Measurements from ENCODE around the gene PROM1. TPM values are rescaled to one million over a fixed set of nuclear protein-coding genes. Genes with fewer than 3 reads are reported as not detected.

PROM1 gene
- total RNA-seq, 1 donor from 2014 or later, result 7.2 TPM

- peak overlapping the region in 1 of 2 donors; percentile 57 for H3K27ac ChIP-seq
- intact Hi-C loops (cut with DNase I), result no loop called here
- no peak for DNase-seq (ENCODE audit: low spot score in 2 of 2)
Measured at GRCh38 chr4:16051980-16052379, 31.8 kb downstream of the PROM1 start.

DNA sequence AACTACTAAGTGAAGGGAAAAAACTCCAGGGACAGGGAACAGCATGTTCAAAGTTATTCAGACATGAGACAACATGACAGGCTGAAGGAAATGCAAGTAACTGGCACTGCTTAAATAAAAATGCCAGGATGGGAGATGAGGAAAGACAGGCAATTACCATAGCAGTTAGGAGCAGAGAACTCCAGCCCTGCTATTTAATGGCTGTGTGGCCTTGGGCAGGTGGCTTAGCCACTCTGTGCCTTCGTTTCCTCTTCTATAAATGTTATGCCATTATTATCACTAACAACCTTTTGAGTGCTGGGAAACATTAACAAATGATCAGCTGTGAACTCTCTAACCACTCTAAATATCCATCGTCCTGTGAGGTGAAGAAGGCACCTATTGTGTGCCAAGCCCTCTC, 32.7 kb downstream of the PROM1 start:
- no peaks in the 10 kb centered on the region for H3K36me3 ChIP-seq
- H3K27ac ChIP-seq, result peak overlapping the region in 1 of 2 donors; percentile 57
- H3K4me1 ChIP-seq, result peaks cover under 1 to 18% of the 10 kb centered on the region in 2 donors
- TF ChIP-seq, protein P1, sequence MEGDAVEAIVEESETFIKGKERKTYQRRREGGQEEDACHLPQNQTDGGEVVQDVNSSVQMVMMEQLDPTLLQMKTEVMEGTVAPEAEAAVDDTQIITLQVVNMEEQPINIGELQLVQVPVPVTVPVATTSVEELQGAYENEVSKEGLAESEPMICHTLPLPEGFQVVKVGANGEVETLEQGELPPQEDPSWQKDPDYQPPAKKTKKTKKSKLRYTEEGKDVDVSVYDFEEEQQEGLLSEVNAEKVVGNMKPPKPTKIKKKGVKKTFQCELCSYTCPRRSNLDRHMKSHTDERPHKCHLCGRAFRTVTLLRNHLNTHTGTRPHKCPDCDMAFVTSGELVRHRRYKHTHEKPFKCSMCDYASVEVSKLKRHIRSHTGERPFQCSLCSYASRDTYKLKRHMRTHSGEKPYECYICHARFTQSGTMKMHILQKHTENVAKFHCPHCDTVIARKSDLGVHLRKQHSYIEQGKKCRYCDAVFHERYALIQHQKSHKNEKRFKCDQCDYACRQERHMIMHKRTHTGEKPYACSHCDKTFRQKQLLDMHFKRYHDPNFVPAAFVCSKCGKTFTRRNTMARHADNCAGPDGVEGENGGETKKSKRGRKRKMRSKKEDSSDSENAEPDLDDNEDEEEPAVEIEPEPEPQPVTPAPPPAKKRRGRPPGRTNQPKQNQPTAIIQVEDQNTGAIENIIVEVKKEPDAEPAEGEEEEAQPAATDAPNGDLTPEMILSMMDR (IDR thresholded peaks at IDR 0.05), result no peak
- intact Hi-C loops (cut with DNase I), result no loop called here
- no peak for DNase-seq (ENCODE audit: low spot score in 2 of 2)
- no peaks in the 10 kb centered on the region for H3K9me3 ChIP-seq
- H3K4me3 ChIP-seq, result no peak overlapping the region
- H3K27me3 ChIP-seq, result no peaks in the 10 kb centered on the region

More at GRCh38 chr4:16051980-16052379, 31.8 kb downstream of the PROM1 start:
- TF ChIP-seq, protein P1 (IDR thresholded peaks at IDR 0.05), result no peak
- Histone ChIP-seq H3K4me3 (no peak overlapping the region), H3K36me3 (no peaks in the 10 kb centered on the region), H3K9me3 (no peaks in the 10 kb centered on the region), H3K4me1 (peaks cover 4 to 26% of the 10 kb centered on the region in 2 donors), H3K27me3 (no peaks in the 10 kb centered on the region)

DNA sequence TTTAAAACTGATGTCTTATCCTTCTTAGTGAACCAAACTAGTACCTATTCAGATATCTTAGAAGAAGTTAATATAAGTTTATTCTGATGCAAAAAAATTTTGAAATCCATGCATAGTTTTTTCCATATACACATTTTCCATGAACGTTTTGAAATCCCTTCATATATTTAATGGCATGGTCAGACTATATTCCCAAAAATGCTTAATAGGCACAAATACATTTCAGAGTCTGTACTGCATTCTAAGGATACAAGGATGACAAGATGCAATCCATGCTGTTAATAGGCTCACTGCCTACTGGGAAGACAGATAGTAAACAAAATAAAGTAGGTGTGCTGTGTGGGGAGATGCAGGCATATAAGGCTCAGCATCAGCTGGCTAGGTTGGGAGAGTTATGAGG, 33.2 kb downstream of the PROM1 start:
- DNase-seq (ENCODE audit: low spot score in 2 of 2), result no peak
- H3K27ac ChIP-seq, result no peak overlapping the region
- H3K36me3 ChIP-seq, result no peaks in the 10 kb centered on the region
- intact Hi-C loops (cut with DNase I), result no loop called here
- peaks cover 0 to 15% of the 10 kb centered on the region in 2 donors for H3K4me1 ChIP-seq
- no peaks in the 10 kb centered on the region for H3K9me3 ChIP-seq
- TF ChIP-seq, protein P1 (IDR thresholded peaks at IDR 0.05), result no peak
- H3K4me3 ChIP-seq, result no peak overlapping the region
- H3K27me3 ChIP-seq, result no peaks in the 10 kb centered on the region

DNA sequence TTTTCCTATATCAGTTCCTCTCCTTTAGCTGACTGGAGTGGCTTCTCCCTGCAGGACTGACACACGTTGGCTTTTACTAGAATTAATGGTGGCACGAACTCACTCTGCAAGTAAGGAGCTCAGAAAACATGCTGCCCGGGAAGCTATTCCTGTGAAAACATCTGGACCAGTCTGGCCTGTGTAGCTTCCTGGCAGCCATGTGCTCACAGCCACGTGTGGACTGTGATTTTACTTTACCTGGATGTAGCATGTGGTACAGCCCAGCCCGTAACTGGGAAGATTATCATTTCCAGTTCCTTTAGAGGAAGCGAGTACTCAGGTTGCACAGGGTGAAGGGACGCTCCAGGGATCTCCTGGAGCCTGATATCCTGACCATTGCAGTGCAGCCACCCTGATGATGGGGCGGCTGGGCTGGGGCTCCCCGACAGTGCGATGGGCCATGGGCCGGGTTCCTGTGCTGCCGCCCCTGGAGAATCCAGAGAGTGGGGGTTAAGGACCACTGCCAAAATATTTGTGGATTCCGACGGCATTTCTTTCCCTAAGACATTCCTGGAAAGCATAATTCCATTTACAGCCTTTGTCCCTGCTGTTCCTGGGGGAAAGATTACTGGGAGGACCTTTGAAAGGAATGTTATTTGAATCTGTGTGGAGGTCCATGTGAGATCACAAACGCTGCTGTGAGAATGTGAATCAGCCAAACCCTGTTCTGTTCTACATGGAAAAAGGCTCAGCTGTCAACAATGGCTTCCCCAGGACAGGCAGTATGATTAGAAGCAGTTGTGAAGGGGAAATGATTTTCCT, 35.0 kb downstream of the PROM1 start:
- Histone ChIP-seq H3K9me3 (no peaks in the 10 kb centered on the region), H3K4me3 (no peak overlapping the region), H3K36me3 (no peaks in the 10 kb centered on the region), H3K4me1 (peaks cover 0 to 4% of the 10 kb centered on the region in 2 donors), H3K27me3 (no peaks in the 10 kb centered on the region), H3K27ac (no peak overlapping the region)
- DNase-seq (ENCODE audit: low spot score in 2 of 2), result no peak
- TF ChIP-seq, protein P1 (IDR thresholded peaks at IDR 0.05), result no peak
- intact Hi-C loops (cut with DNase I), result no loop called here

DNA sequence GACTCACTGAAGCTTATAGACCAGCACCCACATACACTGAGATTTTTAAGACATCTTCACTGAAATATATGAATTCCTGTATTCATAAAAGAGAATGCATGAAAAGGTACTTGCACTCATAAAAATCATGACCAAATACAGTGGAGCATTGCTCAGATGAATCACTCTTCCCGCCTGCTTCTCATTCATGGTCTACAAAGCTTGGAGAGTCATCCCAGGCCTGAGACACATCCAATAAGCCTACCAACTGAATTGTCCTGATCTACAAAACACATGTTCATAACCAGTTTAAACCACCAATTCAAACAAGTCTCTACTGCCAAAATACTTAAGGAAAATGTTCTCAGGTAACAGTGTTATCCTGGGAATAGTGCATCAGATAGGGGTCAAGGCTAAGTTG, 38.1 kb downstream of the PROM1 start:
- H3K4me1 ChIP-seq, result no peaks in the 10 kb centered on the region
- TF ChIP-seq, protein P1 (IDR thresholded peaks at IDR 0.05), result no peak
- H3K36me3 ChIP-seq, result no peaks in the 10 kb centered on the region
- H3K9me3 ChIP-seq, result no peaks in the 10 kb centered on the region
- intact Hi-C loops (cut with DNase I), result no loop called here
- no peak overlapping the region for H3K27ac ChIP-seq
- no peaks in the 10 kb centered on the region for H3K27me3 ChIP-seq
- DNase-seq (ENCODE audit: low spot score in 2 of 2), result no peak
- H3K4me3 ChIP-seq, result no peak overlapping the region

All from ascending aorta (tissue), 2 donors.